Measurements from ENCODE around the gene MEA1.

Gene MEA1

GRCh38 chr6:42970871-42971612 lies 42.7 kb downstream of the MEA1 start:
- DNase-seq (ENCODE audit: low spot score), result peak; percentile 36

- no peak for DNase-seq (ENCODE audit: low spot score)
Observed at GRCh38 chr6:42969934-42970333, 43.8 kb downstream of the MEA1 start.

DNA sequence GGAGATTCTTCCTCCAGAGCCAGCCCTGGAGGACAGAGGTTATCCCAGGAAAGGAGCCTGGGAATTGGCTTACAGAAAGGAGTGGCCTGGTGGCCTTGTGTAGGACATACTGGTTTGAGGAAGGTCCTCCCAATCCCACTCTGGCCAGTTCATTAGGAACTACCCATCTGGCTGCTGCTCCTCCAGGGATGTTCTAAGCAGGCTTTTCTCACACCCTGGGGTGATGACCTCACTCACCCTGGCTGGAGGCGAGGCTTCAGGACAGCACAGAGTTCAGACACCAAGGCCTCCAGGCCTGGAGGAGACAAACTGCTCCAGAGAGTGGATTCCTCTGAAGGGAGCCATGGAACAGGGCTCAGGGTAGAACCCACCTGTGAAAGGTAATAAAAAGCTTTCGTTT lies 44.3 kb downstream of the MEA1 start:
- no peak for DNase-seq (ENCODE audit: low spot score)

DNA sequence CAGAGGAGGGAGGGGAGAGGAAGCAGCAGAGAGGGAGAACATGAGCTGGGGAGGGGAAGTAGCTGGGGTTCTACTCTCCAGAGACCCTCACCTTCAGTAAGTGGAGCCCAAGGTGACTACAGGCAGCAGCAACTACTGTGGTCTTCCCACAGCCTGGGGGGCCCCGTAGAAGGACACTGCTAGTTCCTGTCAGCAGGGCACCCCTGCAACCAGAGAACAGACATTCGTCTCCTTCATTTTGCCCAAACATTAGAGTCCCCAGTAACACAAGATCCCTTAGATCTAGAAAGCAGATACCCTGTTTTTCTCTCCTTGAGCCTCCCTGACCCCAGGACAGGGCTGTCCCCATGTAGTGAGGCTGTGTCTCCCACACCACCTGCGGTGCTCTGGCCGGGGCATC lies 45.0 kb downstream of the MEA1 start:
- no peak for DNase-seq (ENCODE audit: low spot score)

DNA sequence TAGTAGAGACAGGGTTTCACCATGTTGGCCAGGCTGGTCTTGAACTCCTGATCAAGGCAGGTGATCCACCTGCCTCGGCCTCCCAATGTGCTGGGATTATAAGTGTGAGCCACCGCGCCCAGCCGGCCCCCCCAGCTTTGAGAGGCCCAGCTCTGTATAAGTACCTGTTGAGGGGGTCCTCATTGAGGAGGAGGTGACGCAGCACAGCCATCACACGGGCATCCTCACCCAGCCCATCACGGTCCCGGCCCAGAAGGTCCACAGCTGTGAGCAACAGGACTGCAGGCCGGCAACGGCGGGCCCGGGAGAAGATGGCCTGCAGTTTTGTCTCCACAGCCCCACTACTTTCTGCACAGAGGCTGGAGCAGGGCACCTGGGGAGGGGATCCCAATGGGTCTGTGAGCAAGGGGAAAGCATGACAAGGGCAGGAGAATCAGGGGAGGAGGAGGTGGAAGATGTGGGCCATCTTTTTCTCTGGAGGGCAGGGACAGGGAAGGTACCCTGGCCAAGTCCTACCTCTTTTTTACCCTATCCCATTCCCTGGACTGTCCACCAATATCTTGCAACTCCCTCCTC lies 45.5 kb downstream of the MEA1 start:
- no peak for DNase-seq (ENCODE audit: low spot score)

DNA sequence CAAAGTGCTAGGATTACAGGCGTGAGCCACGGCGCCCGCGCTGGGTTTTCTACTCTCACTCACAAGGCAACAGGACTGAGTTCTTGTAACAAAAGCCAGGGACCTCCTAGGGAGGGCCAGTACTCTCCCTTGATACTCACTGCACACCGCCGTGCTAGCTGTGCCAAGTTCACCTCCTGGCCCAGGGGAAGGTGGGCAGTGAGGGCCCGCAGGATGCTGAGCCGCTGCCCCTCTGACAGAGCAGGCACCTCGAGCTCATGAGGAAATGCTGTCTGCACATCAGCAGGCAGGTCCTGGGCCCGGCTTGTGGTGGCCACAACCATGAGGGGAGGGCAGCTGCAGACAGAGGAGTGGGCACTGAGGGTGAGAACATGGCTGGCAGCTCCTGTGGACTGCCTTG lies 46.5 kb downstream of the MEA1 start:
- DNase-seq (ENCODE audit: low spot score), result no peak

- no peak for DNase-seq (ENCODE audit: low spot score)
Observed at GRCh38 chr6:42966571-42966970, 47.2 kb downstream of the MEA1 start.

- DNase-seq (ENCODE audit: low spot score), result no peak
Observed at GRCh38 chr6:42963855-42964605, 49.7 kb downstream of the MEA1 start.

DNA sequence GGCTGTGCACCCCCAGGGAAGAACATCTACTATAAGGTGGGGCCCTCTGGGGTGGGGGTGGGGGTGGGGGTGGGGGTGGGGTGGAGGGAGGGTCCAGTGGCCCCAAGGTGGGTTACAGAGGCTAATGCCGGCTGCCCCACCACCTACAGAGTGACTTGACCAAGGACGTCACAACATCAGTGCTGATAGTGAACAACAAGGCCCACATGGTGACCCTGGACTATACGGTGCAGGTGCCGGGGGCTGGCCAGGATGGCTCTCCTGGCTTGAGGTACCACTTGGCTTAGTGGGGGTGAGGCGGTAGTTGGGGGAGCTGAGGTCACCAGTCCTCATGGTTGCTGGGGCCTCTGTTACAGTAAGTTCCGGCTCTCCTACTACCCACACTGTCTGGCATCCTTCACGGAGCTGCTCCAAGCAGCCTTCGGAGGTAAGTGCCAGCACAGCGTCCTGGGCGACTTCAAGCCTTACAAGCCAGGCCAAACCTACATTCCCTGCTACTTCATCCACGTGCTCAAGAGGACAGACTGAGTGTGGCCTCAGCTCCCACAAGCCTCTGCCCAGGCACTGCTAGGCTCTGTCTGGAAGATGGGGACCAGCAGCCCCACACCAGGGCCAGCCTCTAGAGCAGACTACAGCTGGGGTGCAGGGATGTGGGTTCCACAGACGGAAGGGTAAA lies 50.4 kb downstream of the MEA1 start:
- no peak for DNase-seq (ENCODE audit: low spot score)

DNA sequence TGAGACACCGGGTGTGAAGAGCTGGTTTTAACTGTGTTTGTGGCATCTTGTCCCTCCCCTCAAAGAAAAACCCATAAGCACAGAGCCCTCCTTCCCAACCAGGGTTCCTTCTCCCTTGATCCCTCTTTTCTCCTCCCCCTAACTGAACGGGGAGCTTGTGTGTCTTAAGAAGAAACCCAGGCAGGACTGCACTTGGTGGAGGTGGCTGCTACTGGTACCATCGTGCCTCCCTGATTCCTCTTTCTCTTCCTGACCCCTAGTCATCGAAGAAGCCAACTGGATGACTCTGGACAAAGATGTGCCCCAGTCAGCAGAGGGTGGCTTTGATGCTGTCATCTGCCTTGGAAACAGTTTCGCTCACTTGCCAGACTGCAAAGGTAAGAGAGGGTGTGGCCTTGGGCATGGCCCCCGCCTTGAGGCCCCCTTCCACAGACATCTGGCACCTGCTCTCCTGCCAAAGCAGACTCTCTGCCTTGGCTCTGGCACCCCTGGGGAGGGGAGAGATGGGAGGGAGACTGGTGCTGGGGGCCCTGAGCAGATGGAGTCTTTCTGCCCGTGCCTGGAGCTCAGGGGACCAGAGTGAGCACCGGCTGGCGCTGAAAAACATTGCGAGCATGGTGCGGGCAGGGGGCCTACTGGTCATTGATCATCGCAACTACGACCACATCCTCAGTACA lies 51.1 kb downstream of the MEA1 start:
- DNase-seq (ENCODE audit: low spot score), result no peak

GRCh38 chr6:42962096-42962495 lies 51.6 kb downstream of the MEA1 start:
- no peak for DNase-seq (ENCODE audit: low spot score)

All from kidney capillary endothelial cell (primary cell).